Endodermal cell (in vitro differentiated cells): ENCODE results near the gene OSBPL6. TPM values are rescaled to one million over a fixed set of nuclear protein-coding genes. Genes with fewer than 3 reads are reported as not detected.

Experiments used
- DNase-seq: peaks from one replicate; pipeline ENCODE4 v3.0.0-alpha.2; 2017
- H3K27ac ChIP-seq: 2 replicates; pipeline ENCODE4 v1.5.1; 2013; ENCODE audit warnings: mild to moderate bottlenecking, low read depth, low read length, moderate library complexity
- H3K27me3 ChIP-seq: 2 replicates; pipeline ENCODE4 v1.6.1; 2013; ENCODE audit warnings: mild to moderate bottlenecking, low read length, moderate library complexity; ENCODE audit not compliant: insufficient read depth, control insufficient read depth, poor library complexity, severe bottlenecking
- H3K36me3 ChIP-seq: 2 replicates; pipeline ENCODE4 v1.7.0; 2013; ENCODE audit warnings: mild to moderate bottlenecking, low read length, moderate library complexity; ENCODE audit not compliant: control insufficient read depth, insufficient read depth
- H3K4me1 ChIP-seq: one replicate; pipeline ENCODE4 v1.7.0; 2013; ENCODE audit warnings: low read length; ENCODE audit not compliant: control insufficient read depth, insufficient read depth
- H3K4me3 ChIP-seq: 2 replicates; pipeline ENCODE4 v1.5.1; 2013; ENCODE audit warnings: mild to moderate bottlenecking, low read length, moderate library complexity
- H3K9ac ChIP-seq: 2 replicates; pipeline ENCODE4 v1.6.1; 2013; ENCODE audit warnings: mild to moderate bottlenecking, low read length, moderate library complexity; ENCODE audit not compliant: poor library complexity, severe bottlenecking; ENCODE audit errors: extremely low read depth
- H3K9me3 ChIP-seq: 2 replicates; pipeline ENCODE4 v1.6.1; 2013; ENCODE audit warnings: mild to moderate bottlenecking, low read length, moderate library complexity; ENCODE audit not compliant: control insufficient read depth
- H3K27ac Mint-ChIP-seq: 2 replicates; pipeline ENCODE4 v1.8.0; 2020; ENCODE audit warnings: mixed read lengths
- H3K27me3 Mint-ChIP-seq: 2 replicates; pipeline ENCODE4 v1.8.0; 2021; ENCODE audit warnings: mild to moderate bottlenecking, mixed read lengths; ENCODE audit not compliant: insufficient read depth
- H3K36me3 Mint-ChIP-seq: 2 replicates; pipeline ENCODE4 v1.8.0; 2020; ENCODE audit warnings: low read depth, mixed read lengths
- H3K4me1 Mint-ChIP-seq: 2 replicates; pipeline ENCODE4 v1.8.0; 2020; ENCODE audit warnings: mixed read lengths
- H3K4me3 Mint-ChIP-seq: 2 replicates; pipeline ENCODE4 v1.8.0; 2020; ENCODE audit warnings: mild to moderate bottlenecking, moderate library complexity, mixed read lengths
- H3K9me3 Mint-ChIP-seq: 2 replicates; pipeline ENCODE4 v1.8.0; 2020; ENCODE audit warnings: mild to moderate bottlenecking, mixed read lengths
- WGBS, 2 experiments: methylation state at CpG; one replicate each; pipeline versions ENCODE4 v1.1.5 to v1.1.7; 2013; ENCODE audit warnings: missing lambda C conversion rate in 2 of 2, mixed read lengths in 1 of 2; ENCODE audit not compliant: insufficient coverage in 1 of 2, insufficient read length in 1 of 2; 5-methylcytosine and 5-hydroxymethylcytosine counted together
- total RNA-seq, 2 donors: library from RNA; stranded (reverse); fragmentation: NEBNext Ultra II Directional in 1 of 2; extraction: Animal tissue kit (Norgen Biotek cat#: 25700) in 1 of 2; gene quantifications; 2 replicates in 1 of 2; 3 replicates in 1 of 2; pipeline ENCODE4 v1.2.1, GENCODE V29; 2021
- TF ChIP-seq, protein P1 (sequence below): fragments of 200-600 bp; sonication (generic); conservative IDR thresholded peaks from 2 replicates; pipeline ENCODE4 v1.5.0; 2021; ENCODE audit warnings: antibody characterized with exemption, mild to moderate bottlenecking

Gene OSBPL6
- total RNA-seq, 2 donors from 2014 or later = 3.4 to 3.6 TPM

DNA sequence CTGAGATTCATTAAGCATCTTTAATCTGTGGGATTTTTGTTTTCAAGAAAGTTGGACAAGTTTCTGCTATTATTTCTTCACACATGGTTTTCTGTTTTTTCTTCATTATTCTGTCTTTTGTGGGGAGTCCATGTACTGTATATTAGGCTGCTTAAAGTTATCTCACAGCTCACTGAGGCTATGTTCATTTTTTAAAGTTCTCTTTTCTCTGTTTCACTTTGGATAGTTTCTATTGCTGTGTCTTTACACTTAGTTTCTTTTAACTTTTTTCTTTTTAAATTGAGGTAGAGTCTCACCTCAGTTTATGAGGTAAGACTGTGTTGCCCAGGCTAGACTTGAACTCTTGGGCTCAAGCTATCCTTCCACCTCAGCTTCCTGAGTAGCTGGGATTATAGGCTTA lies 8.6 kb downstream of the OSBPL6 start:
- Mint-ChIP-seq H3K4me1 (peaks cover 2% of the 10 kb centered on the region), H3K27me3 (peaks cover 4% of the 10 kb centered on the region), H3K9me3 (no peaks in the 10 kb centered on the region), H3K36me3 (no peaks in the 10 kb centered on the region), H3K27ac (no peak overlapping the region), H3K4me3 (no peak overlapping the region)
- DNase-seq = no peak
- Histone ChIP-seq H3K9me3 (no peaks in the 10 kb centered on the region), H3K4me3 (no peak overlapping the region), H3K27me3 (no peaks in the 10 kb centered on the region), H3K27ac (no peak overlapping the region), H3K9ac (no peak overlapping the region), H3K36me3 (no peaks in the 10 kb centered on the region), H3K4me1 (no peaks in the 10 kb centered on the region)
- TF ChIP-seq, protein P1, sequence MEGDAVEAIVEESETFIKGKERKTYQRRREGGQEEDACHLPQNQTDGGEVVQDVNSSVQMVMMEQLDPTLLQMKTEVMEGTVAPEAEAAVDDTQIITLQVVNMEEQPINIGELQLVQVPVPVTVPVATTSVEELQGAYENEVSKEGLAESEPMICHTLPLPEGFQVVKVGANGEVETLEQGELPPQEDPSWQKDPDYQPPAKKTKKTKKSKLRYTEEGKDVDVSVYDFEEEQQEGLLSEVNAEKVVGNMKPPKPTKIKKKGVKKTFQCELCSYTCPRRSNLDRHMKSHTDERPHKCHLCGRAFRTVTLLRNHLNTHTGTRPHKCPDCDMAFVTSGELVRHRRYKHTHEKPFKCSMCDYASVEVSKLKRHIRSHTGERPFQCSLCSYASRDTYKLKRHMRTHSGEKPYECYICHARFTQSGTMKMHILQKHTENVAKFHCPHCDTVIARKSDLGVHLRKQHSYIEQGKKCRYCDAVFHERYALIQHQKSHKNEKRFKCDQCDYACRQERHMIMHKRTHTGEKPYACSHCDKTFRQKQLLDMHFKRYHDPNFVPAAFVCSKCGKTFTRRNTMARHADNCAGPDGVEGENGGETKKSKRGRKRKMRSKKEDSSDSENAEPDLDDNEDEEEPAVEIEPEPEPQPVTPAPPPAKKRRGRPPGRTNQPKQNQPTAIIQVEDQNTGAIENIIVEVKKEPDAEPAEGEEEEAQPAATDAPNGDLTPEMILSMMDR = no peak

DNA sequence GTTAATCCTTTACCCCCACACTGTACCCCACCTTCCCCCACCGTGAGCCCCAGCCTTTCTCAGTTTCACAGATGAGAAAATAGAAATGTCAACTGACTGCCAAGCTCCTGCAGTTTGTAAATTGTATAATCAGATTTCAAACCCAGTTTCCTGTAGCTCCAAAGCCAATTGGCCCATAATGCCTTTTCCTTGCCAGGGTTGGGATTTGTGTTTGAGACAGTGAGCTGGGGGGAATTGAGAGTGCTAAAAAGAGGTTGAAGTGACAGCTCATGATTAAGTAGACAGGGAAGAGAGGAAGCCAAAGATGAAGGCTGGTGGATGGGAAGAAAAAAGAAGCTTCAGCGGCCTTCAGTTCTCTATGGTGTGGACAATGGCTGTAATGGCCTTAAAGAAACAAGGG lies 10.7 kb downstream of the OSBPL6 start:
- no peak overlapping the region for H3K4me3 ChIP-seq
- H3K4me1 Mint-ChIP-seq = no peaks in the 10 kb centered on the region
- H3K27me3 ChIP-seq = no peaks in the 10 kb centered on the region
- H3K4me1 ChIP-seq = no peaks in the 10 kb centered on the region
- H3K9ac ChIP-seq = no peak overlapping the region
- no peak overlapping the region for H3K27ac ChIP-seq
- H3K27ac Mint-ChIP-seq = no peak overlapping the region
- H3K4me3 Mint-ChIP-seq = no peak overlapping the region
- TF ChIP-seq, protein P1 = no peak
- H3K27me3 Mint-ChIP-seq = peaks cover 12% of the 10 kb centered on the region
- no peaks in the 10 kb centered on the region for H3K36me3 ChIP-seq
- no peaks in the 10 kb centered on the region for H3K9me3 Mint-ChIP-seq
- no peak for DNase-seq
- H3K36me3 Mint-ChIP-seq = no peaks in the 10 kb centered on the region
- WGBS, 2 experiments = 57 to 86% methylated on average over 1 to 2 of the region's 2 CpGs
- H3K9me3 ChIP-seq = no peaks in the 10 kb centered on the region

GRCh38 chr2:178205853-178206521 lies 11.7 kb downstream of the OSBPL6 start:
- peaks cover 21% of the 10 kb centered on the region for H3K27me3 Mint-ChIP-seq
- 82 to 93% methylated on average over 2 to 3 of the region's 3 CpGs for WGBS, 2 experiments
- H3K9ac ChIP-seq = no peak overlapping the region
- no peaks in the 10 kb centered on the region for H3K9me3 ChIP-seq
- no peaks in the 10 kb centered on the region for H3K36me3 Mint-ChIP-seq
- no peak overlapping the region for H3K27ac ChIP-seq
- no peak for DNase-seq
- no peak overlapping the region for H3K4me3 ChIP-seq
- no peaks in the 10 kb centered on the region for H3K4me1 ChIP-seq
- TF ChIP-seq, protein P1 = no peak
- no peaks in the 10 kb centered on the region for H3K9me3 Mint-ChIP-seq
- H3K4me3 Mint-ChIP-seq = no peak overlapping the region
- no peaks in the 10 kb centered on the region for H3K36me3 ChIP-seq
- H3K27ac Mint-ChIP-seq = no peak overlapping the region
- H3K27me3 ChIP-seq = no peaks in the 10 kb centered on the region
- H3K4me1 Mint-ChIP-seq = peaks cover under 1% of the 10 kb centered on the region
